NT2/D1 (cell line): Measurements from ENCODE around the gene CRACDL.

ENCODE experiments used
- SUZ12 ChIP-seq: IDR thresholded peaks from 2 replicates; pipeline ENCODE4 v1.6.1; 2011; ENCODE audit not compliant: insufficient read length, insufficient read depth; ENCODE audit errors: extremely low read depth
- ZNF274 ChIP-seq: IDR thresholded peaks from 2 replicates; pipeline ENCODE4 v1.6.1; 2011; ENCODE audit warnings: mild to moderate bottlenecking, low read depth, low read length

DNA sequence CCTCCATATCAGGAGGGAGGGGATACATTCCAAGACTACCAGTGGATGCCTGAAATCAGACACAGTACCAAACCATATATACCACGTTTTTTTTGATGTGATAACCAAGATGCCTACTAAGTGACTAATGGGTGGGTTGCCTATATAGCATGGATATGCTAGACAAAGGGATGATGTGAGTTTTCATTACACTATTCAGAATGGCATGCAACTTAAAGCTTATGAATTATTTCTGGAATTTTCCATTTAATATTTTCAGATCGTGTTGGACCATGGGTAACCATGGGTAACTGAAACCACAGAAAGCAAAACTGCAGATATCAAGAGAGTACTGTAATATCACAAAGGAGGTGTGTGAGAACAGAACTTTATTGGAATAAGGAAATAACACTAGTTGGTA is 39.6 kb upstream of the CRACDL start:
- TF ChIP-seq ZNF274 = no peak
- TF ChIP-seq SUZ12 = no peak
